SH-SY5Y (cell line): ENCODE results near the gene MALT1.

Experiments used
- GATA2 ChIP-seq: IDR thresholded peaks from 2 replicates; pipeline ENCODE4 v1.6.1; 2011; ENCODE audit warnings: mild to moderate bottlenecking, low read depth, low read length
- GATA3 ChIP-seq: IDR thresholded peaks from 2 replicates; pipeline ENCODE4 v1.6.1; 2011; ENCODE audit warnings: low read depth, mild to moderate bottlenecking, low read length, moderate library complexity

Gene MALT1

GRCh38 chr18:58766164-58766563 is 94.9 kb downstream of the MALT1 start:
- TF ChIP-seq GATA3, result no peak
- TF ChIP-seq GATA2, result no peak

- no peak for TF ChIP-seq GATA2
- TF ChIP-seq GATA3, result no peak
Measured at GRCh38 chr18:58766946-58767345, 95.7 kb downstream of the MALT1 start.

- no peak for TF ChIP-seq GATA2
- TF ChIP-seq GATA3, result no peak
Measured at GRCh38 chr18:58768293-58768974, 97.2 kb downstream of the MALT1 start.

GRCh38 chr18:58769321-58769720 is 98.1 kb downstream of the MALT1 start:
- no peak for TF ChIP-seq GATA3
- no peak for TF ChIP-seq GATA2

GRCh38 chr18:58770601-58771000 is 99.3 kb downstream of the MALT1 start:
- TF ChIP-seq GATA3 (no peak), GATA2 (no peak)

- TF ChIP-seq GATA3 (no peak), GATA2 (no peak)
Measured at GRCh38 chr18:58772161-58772560, 100.9 kb downstream of the MALT1 start.

- TF ChIP-seq GATA2 (no peak), GATA3 (no peak)
Measured at GRCh38 chr18:58776084-58776483, 104.8 kb downstream of the MALT1 start.

- no peak for TF ChIP-seq GATA2
- TF ChIP-seq GATA3, result no peak
Measured at GRCh38 chr18:58777471-58777870, 106.2 kb downstream of the MALT1 start.

GRCh38 chr18:58779529-58779928 is 108.3 kb downstream of the MALT1 start:
- TF ChIP-seq GATA3, result no peak
- no peak for TF ChIP-seq GATA2

GRCh38 chr18:58780045-58780444 is 108.8 kb downstream of the MALT1 start:
- no peak for TF ChIP-seq GATA3

GRCh38 chr18:58781627-58782194 is 110.4 kb downstream of the MALT1 start:
- TF ChIP-seq GATA3, result no peak
- TF ChIP-seq GATA2, result no peak

- TF ChIP-seq GATA3 (no peak), GATA2 (no peak)
Measured at GRCh38 chr18:58784601-58785137, 113.4 kb downstream of the MALT1 start.

- TF ChIP-seq GATA2 (no peak), GATA3 (no peak)
Measured at GRCh38 chr18:58785171-58785805, 114.0 kb downstream of the MALT1 start.

GRCh38 chr18:58785870-58786269 is 114.6 kb downstream of the MALT1 start:
- TF ChIP-seq GATA2 (no peak), GATA3 (no peak)

GRCh38 chr18:58787536-58788149 is 116.4 kb downstream of the MALT1 start:
- no peak for TF ChIP-seq GATA3
- no peak for TF ChIP-seq GATA2
